ENCODE measurements around the gene KIF26B.
A peak's percentile ranks its signal among the peaks of the same experiment; 100 is the strongest.

Gene KIF26B

GRCh38 chr1:245245021-245245667 lies 90.4 kb downstream of the KIF26B start:
- DNase-seq: peak; percentile 68

DNA sequence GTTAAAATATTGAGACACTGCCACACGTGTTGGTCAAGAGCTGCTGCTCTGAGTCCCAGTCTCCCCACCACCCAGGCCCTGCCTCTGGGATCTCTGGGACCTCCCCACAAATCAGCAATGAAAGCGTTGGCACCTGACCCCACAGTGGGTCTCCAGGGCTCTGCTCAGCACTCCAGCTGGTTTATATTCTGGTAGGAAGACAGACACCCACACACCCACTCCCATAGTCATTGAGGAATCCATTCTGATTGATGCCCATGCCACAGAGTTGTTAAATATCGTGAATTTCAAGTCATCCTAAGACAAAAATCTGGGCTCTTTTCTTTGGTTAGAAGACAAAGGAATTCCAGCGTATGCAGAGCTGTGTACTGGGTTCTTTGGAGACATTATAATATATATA lies 91.6 kb downstream of the KIF26B start:
- no peak for DNase-seq

- no peak for DNase-seq
Measured at GRCh38 chr1:245247356-245247755, 92.6 kb downstream of the KIF26B start.

GRCh38 chr1:245247801-245248200 lies 93.0 kb downstream of the KIF26B start:
- no peak for DNase-seq

DNA sequence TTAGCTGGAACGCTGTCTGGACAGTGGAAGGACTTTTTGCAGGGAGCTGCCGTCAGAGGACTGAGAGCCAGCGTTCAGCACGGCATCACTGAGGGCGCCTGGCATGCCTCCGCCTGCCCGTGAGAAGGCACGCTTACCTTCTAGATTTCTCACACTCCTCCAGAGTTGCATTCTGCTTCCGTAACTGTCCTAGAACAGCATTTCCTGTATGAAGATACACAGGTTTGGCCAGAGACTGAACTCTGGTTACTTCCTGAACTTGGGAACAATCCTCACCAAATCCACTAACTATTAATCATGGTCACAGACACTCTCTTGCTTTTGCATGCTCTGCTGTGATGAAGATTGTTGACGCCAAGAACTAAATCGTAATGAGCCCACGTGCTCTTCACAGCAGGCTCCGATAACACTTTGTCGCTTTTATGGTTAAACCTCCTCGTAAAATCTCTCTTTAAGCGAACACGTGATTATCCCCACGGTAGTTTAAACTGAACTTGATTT lies 93.5 kb downstream of the KIF26B start:
- DNase-seq: no peak

DNA sequence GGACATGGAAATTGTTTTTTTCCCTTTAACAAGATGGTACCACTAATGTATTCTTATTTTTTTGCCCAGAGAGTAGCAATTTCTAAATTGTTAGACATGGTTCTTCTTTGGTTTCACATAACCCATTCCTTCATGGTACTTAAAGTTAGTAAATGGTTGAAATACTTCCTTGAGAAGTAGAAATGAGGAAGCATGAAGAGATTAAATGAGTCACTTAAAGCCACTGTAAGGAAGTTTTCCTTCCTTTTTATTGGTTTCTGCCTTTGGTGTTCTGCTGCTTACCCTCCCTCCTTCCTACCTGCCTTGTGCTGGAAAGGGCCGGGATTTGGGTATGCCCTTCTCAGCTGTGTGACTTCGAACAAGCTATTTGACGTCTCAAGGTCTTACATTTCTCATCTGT lies 101.0 kb downstream of the KIF26B start:
- no peak for DNase-seq

DNA sequence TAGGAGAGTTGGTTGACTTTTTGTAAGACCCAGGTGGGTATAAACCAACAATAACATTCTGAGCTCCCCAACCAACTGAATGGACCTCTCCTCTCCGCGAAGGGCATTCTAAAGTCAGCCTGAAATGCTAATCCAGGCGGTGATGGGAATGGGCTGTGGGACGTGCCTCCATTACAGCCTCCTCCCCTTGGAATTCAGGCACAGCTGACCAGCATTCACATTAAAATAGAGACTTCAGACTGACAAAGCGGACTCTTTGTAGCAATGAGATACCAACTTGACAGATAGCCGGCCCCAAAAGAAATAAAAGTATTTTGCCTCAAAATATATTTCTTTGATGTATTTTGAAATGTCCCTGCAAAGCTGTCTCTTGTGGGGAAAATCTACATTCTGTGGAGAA lies 101.7 kb downstream of the KIF26B start:
- DNase-seq: no peak

DNA sequence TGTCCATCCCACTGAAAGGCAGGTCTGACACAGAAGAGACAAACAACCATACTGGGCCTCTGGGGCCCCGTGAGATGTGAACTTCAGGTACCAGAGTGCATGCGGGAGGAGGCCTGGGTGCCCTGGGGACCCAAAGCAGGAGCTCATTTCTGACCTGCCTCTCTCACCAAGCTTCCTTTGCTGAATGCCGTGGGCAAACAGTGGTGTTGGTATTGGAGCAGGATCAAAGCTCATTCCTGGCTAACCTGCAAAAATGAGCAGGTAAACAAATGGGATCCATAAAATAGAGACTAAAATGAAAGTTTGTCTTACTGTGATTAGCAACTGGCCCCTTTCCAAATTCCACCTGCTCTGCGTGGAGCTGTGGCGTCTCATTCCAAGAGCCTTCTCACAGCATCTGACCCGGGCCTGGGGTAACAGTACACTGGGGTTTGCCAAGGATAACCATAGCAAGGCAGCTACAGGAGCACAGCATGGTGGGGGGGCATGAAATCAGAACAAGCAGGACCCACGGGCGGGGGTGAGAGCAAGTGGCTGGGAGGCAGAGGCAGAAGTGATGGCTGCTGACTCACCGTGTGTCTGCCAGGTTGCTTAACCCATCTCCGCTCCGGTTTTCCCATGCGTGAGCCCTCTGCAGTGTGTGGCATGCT lies 103.6 kb downstream of the KIF26B start:
- peak; percentile 68 for DNase-seq

DNA sequence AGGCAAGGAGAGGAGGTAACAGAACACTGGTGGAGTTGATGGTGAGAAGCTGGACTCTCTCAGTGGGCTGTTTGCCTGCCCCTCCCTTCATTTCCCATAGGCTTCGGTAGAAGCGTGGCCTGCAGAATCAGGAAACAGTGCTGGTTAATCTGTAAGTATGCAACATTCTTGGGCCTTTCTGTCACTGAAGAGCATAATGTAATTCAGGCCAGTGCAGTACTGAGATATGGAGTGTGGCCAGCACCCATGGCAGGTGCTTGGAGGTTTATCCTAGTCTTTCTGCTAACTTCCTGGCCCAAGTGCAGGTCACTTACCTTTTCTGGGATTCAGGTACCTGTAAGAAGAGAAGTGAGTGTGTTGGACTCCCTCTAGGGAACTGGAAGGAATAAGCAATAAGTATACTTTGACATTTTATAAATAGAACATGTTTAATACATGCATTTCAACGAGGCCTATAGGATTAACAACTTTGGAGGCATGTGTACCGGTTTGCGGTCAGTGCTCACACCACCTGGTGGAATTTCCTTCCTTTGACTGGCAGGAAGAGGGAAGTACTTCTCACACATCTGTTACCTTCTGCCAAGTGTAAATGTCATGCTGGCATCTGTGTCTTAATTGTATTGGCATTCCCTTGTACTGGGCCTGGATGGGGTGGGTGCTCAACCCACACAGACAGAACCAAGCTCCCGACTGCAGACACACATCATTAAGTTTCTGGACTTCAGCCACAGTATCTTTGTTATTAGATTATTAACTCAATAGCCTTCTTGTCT lies 105.5 kb downstream of the KIF26B start:
- DNase-seq: no peak

DNA sequence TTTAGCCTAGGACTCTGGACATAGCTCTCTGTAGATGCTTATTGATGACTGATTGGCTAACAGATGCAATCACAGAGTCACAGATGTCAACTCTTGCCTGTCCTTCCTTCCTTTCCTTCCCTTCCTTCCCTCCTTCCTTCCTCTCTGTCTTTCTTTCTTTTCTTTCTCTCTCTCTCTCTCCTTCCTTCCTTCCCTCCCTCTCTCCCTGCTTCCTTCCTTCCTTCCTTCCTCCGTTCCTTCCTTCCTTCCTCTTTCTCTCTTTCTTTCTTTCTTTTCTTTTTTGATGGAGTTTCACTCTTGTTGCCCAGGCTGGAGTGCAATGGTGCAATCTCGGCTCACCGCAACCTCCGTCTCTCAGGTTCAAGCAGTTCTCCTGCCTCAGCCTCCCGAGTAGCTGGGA lies 106.1 kb downstream of the KIF26B start:
- DNase-seq: no peak

DNA sequence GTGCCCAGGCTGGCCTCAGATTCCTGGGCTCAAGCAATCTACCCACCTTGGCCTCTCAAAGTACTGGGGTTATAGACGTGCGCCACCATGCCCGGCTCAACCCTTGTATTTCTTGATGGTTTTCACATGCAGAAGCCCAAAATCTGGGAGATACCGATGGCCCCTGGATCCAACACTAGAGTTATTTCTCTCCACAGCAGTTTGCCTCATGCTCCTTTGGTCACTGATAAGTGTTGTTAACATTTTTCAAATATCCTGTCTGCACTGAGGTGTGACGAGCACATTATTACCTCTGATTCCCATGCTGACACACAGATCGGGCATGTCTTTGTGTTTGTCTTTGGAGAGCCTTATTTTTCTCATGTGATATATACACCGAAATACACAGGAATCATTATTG lies 107.0 kb downstream of the KIF26B start:
- no peak for DNase-seq

- DNase-seq: no peak
Measured at GRCh38 chr1:245263529-245264095, 108.8 kb downstream of the KIF26B start.

DNA sequence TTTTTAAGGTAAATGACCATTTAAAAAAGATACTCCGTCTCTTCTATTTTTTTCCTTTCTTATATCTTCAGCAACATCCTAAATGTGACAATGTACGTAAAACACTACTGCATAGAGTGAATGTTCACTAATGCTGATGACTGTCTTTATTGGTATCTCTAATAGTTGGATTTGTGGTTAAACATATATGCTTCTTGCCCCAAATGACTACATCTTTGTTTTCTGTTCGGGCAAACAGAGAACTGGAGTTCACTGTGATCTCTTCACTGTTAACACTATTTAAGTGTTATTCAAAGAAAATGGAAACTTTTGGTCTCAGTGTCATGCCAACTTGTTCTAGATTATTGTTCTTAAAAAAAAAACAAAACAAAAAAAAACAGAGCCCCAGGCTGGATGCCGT lies 109.4 kb downstream of the KIF26B start:
- no peak for DNase-seq

GRCh38 chr1:245266105-245266504 lies 111.3 kb downstream of the KIF26B start:
- no peak for DNase-seq

DNA sequence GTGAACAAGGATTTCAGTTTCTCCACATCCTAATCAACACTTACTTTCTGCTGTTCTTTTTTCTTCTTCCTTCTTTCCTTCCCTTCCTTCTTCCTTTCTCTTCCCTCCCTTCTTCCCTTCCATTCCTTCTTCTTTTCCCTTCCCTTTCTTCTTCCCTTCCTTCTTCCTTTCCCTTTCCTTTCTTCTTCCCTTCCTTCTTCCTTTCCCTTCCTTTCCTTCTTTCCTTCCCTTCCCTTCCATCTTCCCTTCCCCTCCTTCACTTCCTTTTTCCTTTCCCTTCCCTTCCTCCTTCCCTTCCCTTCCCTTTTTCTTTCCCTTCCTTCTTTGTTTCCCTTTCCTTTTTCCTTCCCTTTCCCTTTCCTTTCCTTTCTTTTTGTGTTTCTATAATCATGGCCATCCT lies 115.3 kb downstream of the KIF26B start:
- no peak for DNase-seq

- DNase-seq: no peak
Measured at GRCh38 chr1:245270972-245271371, 116.2 kb downstream of the KIF26B start.

DNA sequence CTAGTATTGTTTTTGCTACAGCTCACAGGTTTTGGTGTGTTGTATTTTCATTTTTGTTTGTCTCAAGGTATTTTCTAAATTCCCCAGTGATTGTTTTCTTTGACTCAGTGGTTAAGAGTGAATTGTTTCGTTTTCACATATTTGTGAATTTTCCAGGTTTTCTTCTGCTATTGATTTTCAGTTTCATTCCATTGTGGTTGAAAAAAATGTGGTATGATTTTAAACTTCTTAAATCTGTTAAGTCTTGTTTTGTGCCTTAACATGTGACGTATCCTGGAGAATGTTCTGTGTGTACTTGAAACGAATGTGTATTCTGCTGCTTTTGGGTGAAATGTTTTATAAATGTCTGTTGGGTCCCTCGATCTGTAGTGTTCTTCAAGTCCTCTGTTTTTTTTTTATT lies 117.9 kb downstream of the KIF26B start:
- DNase-seq: no peak

DNA sequence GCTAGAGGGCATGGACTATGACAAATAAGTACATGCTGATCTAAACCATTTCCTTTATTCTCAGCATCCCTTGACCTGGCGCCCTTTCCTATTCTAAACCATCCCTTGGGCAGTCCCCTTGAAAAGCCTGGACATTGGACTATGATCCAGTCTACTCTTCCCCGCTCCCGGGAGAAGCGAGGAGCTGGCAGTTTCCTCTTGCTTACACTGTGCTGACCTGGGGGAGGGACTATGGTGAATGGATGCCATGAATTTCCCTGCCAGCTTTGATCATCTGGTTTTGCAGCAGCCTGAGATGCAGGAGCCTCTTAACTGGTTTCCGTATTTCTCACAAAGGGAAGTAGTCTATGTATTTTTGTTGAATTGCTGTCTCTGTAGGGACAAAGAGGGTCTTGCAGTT lies 121.7 kb downstream of the KIF26B start:
- DNase-seq: no peak

DNA sequence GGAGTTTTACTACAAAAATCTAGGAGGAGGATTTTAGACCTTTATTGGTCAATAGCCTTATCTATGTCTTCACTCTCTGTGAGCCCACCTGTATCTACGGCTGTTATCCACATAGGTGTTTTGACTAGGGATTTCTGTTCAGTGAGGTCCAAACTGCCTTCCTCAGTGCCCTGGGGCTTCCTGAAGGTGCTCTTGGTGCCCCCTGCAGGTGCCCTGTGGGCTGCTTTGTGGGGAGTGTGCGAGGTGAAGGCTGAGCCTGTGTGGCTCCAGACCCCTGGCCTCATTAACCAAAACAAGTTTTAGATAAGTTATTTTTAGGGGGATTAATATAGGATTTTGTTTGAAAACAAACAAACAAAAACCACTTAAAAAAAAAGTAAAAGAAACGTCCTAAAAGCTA lies 122.5 kb downstream of the KIF26B start:
- DNase-seq: no peak

DNA sequence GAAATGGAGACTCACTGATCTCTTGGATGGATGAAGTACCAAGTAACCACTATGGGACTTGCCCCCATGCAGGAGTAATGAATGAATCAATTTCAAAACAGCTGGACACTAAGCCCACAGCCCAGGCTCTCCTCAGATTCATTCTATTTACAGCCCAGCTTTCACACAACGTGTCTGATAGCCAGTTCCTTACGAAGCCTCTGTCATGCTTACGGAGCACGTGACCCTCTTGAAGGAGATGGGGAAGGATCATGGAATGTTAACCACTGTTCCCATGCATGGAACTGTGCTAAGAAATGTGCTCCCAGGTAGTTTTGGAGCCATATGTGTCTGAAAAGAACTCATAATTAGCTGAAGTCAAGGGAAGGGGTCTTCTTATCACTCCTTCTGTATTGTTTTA lies 124.1 kb downstream of the KIF26B start:
- DNase-seq: no peak

DNA sequence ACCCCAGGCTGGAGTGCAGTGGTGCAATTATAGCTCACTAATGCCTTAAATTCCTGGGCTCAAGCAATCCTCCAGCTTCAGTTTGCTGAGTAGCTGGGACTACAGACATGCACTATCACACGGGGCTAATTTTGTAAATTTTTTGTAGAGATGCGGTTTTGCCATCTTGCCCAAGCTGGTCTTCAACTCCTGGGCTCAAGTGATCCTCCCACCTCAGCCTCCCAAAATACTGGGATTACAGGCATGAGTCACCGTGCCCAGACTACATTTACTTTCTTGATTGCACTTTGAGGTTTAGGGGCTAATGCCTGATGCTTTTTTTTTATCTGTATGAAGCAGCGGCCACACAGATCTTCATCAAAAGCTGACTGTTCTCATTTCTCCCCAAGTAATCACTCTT lies 124.6 kb downstream of the KIF26B start:
- DNase-seq: no peak

DNA sequence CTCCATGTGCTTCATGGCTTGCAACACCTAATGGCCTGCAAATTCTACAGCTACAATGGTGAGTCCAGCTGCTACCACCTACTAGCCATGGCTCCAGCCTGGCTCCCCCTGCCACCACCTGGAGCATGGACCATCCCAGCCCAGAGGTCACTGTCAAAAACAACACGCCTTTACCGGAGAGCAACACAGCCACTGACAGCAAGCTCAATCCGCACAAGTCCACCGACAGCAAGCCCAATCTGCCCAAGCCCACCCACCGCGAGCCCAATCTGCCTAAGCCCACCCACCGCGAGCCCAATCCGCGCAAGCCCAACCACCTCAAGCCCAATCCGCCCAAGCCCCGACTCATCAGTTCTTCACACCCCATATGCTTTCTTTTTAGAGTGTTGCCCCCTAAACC lies 128.2 kb downstream of the KIF26B start:
- DNase-seq: no peak

DNA sequence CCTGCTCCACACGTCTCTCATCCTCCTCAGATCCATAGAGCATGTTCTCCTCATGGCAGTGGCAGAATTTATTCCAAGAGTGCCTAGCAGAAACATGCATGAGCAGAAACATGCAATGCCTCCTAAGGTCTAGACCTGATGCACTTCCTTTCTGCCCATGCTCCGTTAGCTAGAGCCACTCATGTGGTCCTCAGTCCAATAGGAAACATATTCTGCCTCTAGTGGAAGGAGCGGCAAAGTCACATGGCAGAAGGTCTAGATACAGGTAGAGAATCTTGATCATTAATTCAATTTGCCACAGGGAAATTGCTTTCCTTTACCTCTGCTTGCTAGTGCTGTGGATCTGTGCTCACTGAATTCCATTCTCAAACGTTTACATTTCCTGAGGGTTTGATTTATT lies 130.4 kb downstream of the KIF26B start:
- no peak for DNase-seq

DNA sequence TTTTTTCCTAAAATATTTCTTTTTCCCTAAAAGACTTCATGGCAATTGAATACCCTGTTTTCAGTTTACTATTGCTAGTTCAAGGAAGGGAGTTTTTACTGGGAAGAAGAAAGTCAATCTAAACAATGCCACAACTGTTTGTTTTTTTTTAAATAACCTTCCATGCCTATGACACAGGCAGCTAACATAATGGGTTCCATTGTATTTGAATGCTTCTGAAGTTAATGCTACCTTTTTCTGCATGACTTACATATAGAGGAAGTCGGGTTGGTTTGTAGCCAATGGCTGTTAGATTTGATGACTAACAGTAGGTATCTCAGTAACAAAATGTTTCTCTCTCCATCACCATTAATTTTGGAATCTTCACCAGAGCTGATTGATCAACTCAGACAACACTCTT lies 134.0 kb downstream of the KIF26B start:
- DNase-seq: no peak
